AG04450 (cell line): Measurements from ENCODE around the gene GALM. TPM values are rescaled to one million over a fixed set of nuclear protein-coding genes. Genes with fewer than 3 reads are reported as not detected.
"Not testable (repeated sequence)": the region's sequence is repeated elsewhere in the genome, so short reads cannot be mapped to it uniquely, and the experiment has no call there.

Experiments
- CTCF ChIA-PET: fragments of 300-600, 350-600 bp; formaldehyde crosslinking; extraction: SDS; loops from one replicate; lab custom pipeline; 2022; ENCODE audit warnings: antibody characterized with exemption, inconsistent platforms; lab: Charles Lee
- POLR2A ChIA-PET: fragments of 350-600 bp; formaldehyde crosslinking; extraction: SDS; loops from one replicate; lab custom pipeline; 2021; ENCODE audit warnings: antibody characterized with exemption, inconsistent platforms; lab: Yijun Ruan, JAX
- DNase-seq: peaks from one replicate; pipeline ENCODE4 v3.0.0-alpha.2; 2011; ENCODE audit warnings: low read depth, low spot score
- H3K27ac ChIP-seq: one replicate; pipeline ENCODE4 v1.5.1; 2012; ENCODE audit warnings: low read depth, low read length, control low read depth
- H3K27me3 ChIP-seq: one replicate; pipeline ENCODE4 v1.6.0; 2012; ENCODE audit warnings: low read length; ENCODE audit not compliant: control insufficient read depth, insufficient read depth
- H3K4me3 ChIP-seq: 2 replicates; pipeline ENCODE4 v1.5.1; 2011; ENCODE audit warnings: mild to moderate bottlenecking, low read depth, low read length, control low read depth
- H3K9me3 ChIP-seq: 2 replicates; pipeline ENCODE4 v1.5.1; 2012; ENCODE audit warnings: low read length; ENCODE audit not compliant: control insufficient read depth, insufficient read depth
- polyA plus RNA-seq: library from polyadenylated mRNA; depleted of rRNA; stranded (reverse); fragments of >200 nt; gene quantifications from 2 replicates; pipeline ENCODE4 v1.2.3, GENCODE V29; 2011
- TF ChIP-seq, protein P1 (sequence below): IDR thresholded peaks from 2 replicates; pipeline ENCODE4 v1.5.1; 2011; ENCODE audit warnings: low read depth, low read length, control low read depth, inconsistent platforms

The GALM gene
- polyA plus RNA-seq, 1 experiment = 19.0 TPM

DNA sequence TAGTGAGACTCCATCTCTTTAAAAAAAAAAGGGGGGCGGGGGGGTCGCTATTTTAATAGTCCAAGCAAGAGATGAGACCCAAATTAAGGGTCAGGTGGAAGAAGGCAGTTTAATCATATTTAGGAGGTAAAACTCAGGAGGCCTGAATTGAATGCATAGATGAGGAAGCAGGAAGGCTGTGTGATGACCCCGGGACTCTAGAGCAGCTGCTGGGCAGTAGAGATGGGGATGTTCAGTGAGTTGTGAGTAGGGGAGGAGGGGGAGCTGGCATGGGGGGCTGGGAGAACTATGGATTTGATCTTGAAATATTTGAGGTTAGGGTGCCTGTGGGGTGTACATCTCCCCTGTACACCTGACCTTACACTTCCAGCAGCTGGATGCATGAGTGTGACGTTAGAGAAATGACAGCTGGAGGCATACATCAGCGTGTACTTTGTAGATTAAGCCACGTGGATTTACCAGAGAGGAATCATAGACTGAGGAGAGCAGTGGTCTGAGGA is 41.0 kb downstream of the GALM start:
- TF ChIP-seq, protein P1, sequence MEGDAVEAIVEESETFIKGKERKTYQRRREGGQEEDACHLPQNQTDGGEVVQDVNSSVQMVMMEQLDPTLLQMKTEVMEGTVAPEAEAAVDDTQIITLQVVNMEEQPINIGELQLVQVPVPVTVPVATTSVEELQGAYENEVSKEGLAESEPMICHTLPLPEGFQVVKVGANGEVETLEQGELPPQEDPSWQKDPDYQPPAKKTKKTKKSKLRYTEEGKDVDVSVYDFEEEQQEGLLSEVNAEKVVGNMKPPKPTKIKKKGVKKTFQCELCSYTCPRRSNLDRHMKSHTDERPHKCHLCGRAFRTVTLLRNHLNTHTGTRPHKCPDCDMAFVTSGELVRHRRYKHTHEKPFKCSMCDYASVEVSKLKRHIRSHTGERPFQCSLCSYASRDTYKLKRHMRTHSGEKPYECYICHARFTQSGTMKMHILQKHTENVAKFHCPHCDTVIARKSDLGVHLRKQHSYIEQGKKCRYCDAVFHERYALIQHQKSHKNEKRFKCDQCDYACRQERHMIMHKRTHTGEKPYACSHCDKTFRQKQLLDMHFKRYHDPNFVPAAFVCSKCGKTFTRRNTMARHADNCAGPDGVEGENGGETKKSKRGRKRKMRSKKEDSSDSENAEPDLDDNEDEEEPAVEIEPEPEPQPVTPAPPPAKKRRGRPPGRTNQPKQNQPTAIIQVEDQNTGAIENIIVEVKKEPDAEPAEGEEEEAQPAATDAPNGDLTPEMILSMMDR = no peak
- H3K27me3 ChIP-seq = no peaks in the 10 kb centered on the region
- CTCF ChIA-PET = no interaction called here
- H3K9me3 ChIP-seq = no peaks in the 10 kb centered on the region
- DNase-seq = no peak
- no peak overlapping the region for H3K4me3 ChIP-seq
- H3K27ac ChIP-seq = no peak overlapping the region
- POLR2A ChIA-PET = interaction anchor here (1.1 kb wide), 1 partner anchor 44 kb away, joined by 3 read pairs; the partner anchor contains the start of gene SRSF7

DNA sequence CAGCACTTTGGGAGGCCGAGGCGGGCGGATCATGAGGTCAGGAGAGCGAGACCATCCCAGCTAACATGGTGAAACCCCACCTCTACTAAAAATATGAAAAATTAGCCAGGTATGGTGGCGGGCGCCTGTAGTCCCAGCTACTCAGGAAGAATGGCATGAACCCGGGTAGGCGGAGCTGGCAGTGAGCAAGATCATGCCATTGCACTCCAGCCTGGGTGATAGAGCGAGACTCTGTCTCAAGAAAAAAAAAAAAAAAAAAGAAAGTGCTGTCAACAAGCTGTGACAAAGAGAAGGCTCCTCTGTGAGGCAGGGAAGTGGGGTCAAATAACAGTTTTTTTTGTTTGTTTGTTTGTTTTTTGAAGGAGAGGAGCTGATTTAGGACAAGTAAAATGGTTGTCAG is 42.6 kb downstream of the GALM start:
- H3K4me3 ChIP-seq, H3K27ac ChIP-seq, H3K27me3 ChIP-seq, DNase-seq, H3K9me3 ChIP-seq, POLR2A ChIA-PET: not testable (repeated sequence)
- CTCF ChIA-PET = interaction anchor here (0.7 kb wide), 1 partner anchor 103 kb away, joined by 3 read pairs; no protein-coding TSS in a partner anchor

DNA sequence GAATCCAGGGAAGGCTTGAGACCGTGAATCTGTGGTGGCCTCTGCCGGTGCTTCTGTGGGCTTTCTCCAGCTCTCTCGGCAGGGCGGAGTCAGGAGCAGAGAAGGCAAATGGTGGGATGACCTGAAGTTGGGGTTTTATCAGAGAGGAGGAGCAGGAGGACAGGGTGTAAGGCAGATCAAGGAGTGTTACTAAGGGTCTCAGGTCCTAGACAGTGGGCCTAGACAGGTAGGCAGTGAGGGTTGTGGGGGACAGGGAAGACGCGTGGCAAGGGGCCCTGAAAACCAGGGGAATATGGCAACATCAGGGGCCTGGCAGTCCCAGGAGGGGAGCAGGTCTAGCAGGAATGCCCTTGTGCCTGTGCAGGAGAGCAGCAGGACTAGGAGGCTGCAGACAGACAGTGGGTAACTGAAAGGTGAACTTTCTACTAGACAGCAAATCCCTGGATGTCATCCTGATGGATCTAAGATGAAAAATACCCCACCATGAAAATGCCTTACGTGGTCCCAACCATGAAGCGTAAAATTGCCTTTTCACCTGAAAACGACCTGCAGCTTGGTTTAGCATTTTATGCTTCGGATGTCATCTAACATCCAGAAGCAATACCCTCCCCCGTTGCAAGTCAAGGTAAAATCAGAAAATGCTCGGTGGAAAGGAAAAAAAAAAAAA is 43.1 kb downstream of the GALM start:
- H3K27me3 ChIP-seq = no peaks in the 10 kb centered on the region
- no peak for DNase-seq
- H3K4me3 ChIP-seq = no peak overlapping the region
- no peaks in the 10 kb centered on the region for H3K9me3 ChIP-seq
- ChIA-PET POLR2A (no interaction called here), CTCF (interaction anchor here (0.7 kb wide), 1 partner anchor 103 kb away, joined by 3 read pairs; no protein-coding TSS in a partner anchor)
- H3K27ac ChIP-seq = no peak overlapping the region
- TF ChIP-seq, protein P1 = no peak

DNA sequence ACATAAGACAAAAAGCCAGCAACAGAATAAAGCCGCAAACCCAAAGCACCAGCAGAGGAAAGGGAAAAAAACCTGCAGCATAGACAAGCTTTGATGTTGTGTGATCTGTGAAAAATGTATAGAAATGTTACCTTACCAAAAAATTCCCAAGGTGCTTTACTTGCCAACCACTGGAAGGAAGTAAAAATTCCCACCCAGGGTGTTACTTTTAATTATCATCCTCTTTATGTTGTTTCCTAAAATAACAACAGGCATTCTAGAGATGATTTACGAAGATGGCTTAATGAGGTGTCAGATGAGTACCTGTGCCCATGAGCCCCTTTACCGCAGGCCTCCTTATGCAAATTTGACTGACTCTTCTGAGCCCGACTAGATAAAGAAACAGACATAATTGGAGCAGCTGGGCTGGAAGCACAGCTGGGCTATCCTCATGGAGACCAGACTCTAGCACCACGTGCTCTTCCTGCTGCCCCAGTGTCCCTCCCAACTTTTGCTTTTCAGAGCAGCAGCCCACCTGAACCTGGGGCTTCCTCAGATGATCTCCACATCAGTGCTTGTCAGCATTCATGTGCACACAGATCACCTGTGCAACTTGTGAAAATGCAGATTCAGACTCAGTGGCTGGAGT is 43.8 kb downstream of the GALM start:
- Histone ChIP-seq H3K4me3 (no peak overlapping the region), H3K27ac (no peak overlapping the region), H3K9me3 (no peaks in the 10 kb centered on the region), H3K27me3 (no peaks in the 10 kb centered on the region)
- CTCF ChIA-PET = no interaction called here
- TF ChIP-seq, protein P1 = no peak
- POLR2A ChIA-PET = no interaction called here
- DNase-seq = no peak

DNA sequence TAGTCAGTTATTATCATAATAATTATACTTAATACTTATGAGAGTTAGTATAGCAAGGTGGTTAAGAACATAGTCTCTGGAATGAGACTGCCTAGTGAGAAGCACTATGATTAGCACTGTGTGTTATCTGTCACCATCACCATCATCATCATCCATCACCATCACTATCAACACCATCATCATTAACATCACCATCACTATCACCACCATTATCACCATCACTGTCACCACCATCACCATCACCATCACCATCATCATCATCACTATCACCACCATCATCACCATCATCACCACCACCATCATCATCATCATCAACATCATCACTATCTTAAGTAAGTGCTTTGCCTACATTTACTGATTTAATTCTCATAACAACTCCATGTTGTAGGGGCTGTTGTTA is 45.6 kb downstream of the GALM start:
- POLR2A ChIA-PET = no interaction called here
- Histone ChIP-seq H3K9me3 (no peaks in the 10 kb centered on the region), H3K4me3 (no peak overlapping the region), H3K27me3 (no peaks in the 10 kb centered on the region), H3K27ac (no peak overlapping the region)
- CTCF ChIA-PET = no interaction called here
- TF ChIP-seq, protein P1 = no peak
- DNase-seq = no peak
